ENCODE results near the gene ZFYVE28.

ZFYVE28 gene

GRCh38 chr4:2270341-2271165, 147.9 kb downstream of the ZFYVE28 start:
- no peak for TF ChIP-seq CTCF (IDR thresholded peaks at IDR 0.05; ENCODE audit: extremely low read depth, missing control alignments)
- DNase-seq (ENCODE audit: low spot score): no peak

GRCh38 chr4:2269618-2270163, 148.8 kb downstream of the ZFYVE28 start:
- no peak for TF ChIP-seq CTCF (IDR thresholded peaks at IDR 0.05; ENCODE audit: extremely low read depth, missing control alignments)

GRCh38 chr4:2269206-2269531, 149.3 kb downstream of the ZFYVE28 start:
- DNase-seq (ENCODE audit: low spot score): no peak

More at GRCh38 chr4:2269618-2270163, 148.8 kb downstream of the ZFYVE28 start:
- DNase-seq (ENCODE audit: low spot score): no peak

GRCh38 chr4:2268357-2269205, 149.9 kb downstream of the ZFYVE28 start:
- no peak for DNase-seq (ENCODE audit: low spot score)
- TF ChIP-seq CTCF (IDR thresholded peaks at IDR 0.05; ENCODE audit: extremely low read depth, missing control alignments): no peak

More at GRCh38 chr4:2269206-2269531, 149.3 kb downstream of the ZFYVE28 start:
- TF ChIP-seq CTCF (IDR thresholded peaks at IDR 0.05; ENCODE audit: extremely low read depth, missing control alignments): no peak

GRCh38 chr4:2267841-2268240, 150.6 kb downstream of the ZFYVE28 start:
- no peak for TF ChIP-seq CTCF (IDR thresholded peaks at IDR 0.05; ENCODE audit: extremely low read depth, missing control alignments)
- no peak for DNase-seq (ENCODE audit: low spot score)

GRCh38 chr4:2267320-2267811, 151.1 kb downstream of the ZFYVE28 start:
- no peak for TF ChIP-seq CTCF (IDR thresholded peaks at IDR 0.05; ENCODE audit: extremely low read depth, missing control alignments)
- DNase-seq (ENCODE audit: low spot score): no peak

- no peak for TF ChIP-seq CTCF (IDR thresholded peaks at IDR 0.05; ENCODE audit: extremely low read depth, missing control alignments)
- no peak for DNase-seq (ENCODE audit: low spot score)
Measured at GRCh38 chr4:2266821-2267220, 151.6 kb downstream of the ZFYVE28 start.
